Hematopoietic multipotent progenitor cell treated with erythropoietin and hydrocortisone succinate and interleukin-3 and kit ligand, for 6 days (in vitro differentiated cells): Measurements from ENCODE around the gene B4GALT3.
"Not testable (repeated sequence)": the region's sequence is repeated elsewhere in the genome, so short reads cannot be mapped to it uniquely, and the experiment has no call there.

Experiments
- DNase-seq: peaks from one replicate; pipeline ENCODE4 v3.0.0-alpha.2; 2015

The B4GALT3 gene

DNA sequence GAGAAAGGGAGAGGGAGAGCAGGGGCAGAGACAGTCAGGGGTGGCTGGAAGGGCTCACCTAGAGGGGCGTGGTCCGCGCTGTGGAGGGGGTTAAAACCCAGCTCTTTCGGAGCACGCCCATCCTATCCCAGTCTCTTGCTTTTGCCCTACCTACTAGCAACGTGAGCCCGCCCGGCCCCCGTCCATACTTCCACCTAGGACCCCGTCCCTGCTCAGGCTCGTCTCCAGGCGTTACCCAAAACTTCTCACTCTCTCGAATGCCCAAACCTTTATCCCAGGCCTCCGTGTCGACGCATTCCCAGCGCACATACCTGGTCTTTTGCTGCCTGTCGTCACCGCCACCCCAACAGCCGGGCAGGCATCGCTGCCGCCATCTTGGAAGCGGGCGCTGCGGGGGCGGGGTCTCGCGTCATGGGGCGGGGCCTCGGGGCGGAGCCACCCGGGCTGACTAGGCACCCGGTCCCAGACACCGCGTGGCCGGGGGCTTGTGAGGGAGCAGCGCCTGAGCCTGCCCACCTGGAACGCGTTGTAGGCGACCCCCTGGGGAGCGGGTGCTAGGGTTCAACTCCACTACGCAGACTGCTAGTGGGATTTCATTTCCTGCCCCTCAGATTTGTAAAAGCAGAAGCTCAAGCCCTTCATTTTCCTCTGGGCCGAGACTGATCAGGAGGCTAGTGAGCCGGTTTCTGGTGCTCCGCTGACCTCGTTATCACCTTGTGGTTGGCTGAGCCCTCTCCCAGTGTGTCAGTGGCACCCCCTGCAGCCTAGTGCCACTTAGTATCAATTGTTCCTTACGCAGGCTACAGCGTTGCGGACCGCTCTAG, at the start of gene B4GALT3:
Gene B4GALT3, minus strand, starts transcription at position 396 of the 824 bp plus-strand sequence. CDS start 1,447 bp downstream, outside the sequence.
- peak; percentile 93 for DNase-seq

DNA sequence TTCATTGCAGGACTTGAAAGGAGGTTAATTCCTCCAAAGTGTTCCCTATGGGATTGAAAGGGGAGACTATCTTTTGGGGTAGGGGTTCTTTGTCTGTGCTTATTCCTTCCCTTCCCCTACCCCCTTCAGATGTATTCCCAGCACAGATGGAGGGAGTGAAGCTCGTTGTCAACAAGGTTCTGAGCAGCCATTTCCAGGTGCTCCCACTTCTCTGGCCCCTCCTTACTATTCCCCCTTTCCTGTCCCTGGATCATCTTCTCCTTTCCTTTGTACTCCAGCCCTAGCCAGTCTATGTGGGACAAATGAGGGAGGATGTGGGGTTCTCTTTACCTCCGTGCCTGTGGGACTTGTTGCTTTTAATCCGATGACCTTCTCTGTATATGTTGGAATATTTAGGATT, 49.5 kb upstream of the B4GALT3 start:
- no peak for DNase-seq

DNA sequence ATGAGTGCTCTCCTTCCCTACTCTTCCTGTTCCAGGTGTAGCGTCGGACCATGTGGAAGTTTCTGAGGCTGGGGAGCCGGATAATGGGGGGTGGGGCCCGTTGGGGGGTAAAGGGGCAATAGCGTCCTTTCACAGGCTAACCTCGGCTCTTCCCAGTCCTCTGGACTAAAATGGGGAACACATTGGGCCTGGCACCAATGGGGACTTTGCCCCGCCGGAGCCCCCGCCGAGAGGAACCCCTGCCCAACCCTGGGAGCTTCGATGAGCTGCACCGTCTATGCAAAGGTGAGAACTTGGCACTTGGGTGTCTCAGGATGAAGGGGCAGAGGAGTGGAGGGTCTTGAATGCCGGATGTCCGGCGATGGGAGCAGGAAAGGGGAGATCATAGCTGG, 49.0 kb upstream of the B4GALT3 start:
- DNase-seq: peak; percentile 31

DNA sequence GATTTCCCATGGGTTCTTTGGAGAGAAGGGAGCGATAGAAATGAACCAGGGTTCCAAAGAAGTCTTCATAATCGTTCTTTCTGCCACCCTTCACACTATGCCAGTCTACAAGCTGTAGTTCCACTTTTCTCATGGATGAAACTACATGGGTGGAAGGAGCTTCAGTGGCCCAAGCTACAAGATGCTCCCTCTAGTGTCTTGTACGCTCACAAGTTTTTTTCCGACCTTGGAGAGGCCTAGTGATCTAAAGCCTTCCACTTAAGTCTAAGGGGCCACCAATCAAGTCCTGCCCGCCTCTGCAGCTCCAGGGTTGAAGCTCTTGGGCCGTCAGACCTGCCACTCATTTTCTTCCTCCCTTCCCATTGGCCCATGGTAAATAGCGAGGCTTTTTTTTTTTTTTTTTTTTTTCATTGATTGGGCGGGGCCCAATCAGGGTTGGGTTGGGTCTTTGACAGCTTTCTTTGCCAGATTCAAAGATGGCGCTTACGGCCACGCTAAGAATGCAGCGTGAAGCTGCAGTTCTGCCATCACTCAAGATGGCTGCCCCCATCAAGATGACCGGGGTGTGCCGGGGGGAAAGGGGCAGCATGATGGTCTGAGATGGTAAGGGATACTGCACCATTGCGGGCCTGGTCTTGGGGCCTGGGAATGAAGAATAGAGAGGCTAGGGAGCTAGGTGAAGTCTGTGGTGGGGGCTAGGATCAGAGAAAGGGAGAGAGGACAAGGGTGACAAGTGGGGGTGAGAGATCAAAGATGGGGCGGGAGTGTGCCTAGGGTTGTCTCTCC, 48.4 kb upstream of the B4GALT3 start, which contains the start of gene TOMM40L:
Gene TOMM40L, plus strand, starts transcription at position 527 of the 786 bp plus-strand sequence. CDS start 430 bp downstream, outside the sequence.
- peak; percentile 100 for DNase-seq

DNA sequence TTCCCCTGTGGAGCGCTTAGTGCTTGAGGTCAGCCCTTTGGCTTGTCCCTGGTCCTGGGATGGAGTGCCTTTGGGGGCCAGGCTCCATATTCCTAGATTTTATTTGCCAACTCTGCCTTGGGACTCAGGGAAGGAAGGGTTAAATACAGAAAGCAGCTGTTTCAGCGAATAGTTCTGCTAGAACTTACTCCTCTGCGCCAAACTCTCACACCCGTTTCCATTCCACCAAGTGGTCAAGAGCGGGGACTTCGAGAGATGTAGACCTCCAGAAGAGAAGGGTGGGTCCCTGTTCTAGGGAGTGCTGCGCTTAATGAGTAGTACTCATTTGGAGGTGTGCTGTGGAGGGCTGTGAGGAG, 47.8 kb upstream of the B4GALT3 start:
- no peak for DNase-seq

DNA sequence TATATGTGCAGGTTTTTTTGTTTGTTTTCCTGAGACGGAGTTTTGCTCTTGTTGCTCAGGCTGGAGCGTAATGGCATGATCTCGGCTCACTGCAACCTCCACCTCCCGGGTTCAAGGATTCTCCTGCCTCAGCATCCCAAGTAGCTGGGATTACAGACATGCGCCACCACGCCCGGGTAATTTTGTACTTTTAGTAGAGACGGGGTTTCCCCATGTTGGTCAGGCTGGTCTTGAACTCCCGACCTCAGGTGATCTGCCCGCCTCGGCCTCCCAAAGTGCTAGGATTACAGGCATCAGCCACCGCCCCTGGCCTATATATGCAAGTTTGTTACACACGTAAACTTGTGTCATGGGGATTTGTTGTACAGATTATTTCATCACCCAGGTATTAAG, 47.4 kb upstream of the B4GALT3 start:
- DNase-seq: not testable (repeated sequence)

DNA sequence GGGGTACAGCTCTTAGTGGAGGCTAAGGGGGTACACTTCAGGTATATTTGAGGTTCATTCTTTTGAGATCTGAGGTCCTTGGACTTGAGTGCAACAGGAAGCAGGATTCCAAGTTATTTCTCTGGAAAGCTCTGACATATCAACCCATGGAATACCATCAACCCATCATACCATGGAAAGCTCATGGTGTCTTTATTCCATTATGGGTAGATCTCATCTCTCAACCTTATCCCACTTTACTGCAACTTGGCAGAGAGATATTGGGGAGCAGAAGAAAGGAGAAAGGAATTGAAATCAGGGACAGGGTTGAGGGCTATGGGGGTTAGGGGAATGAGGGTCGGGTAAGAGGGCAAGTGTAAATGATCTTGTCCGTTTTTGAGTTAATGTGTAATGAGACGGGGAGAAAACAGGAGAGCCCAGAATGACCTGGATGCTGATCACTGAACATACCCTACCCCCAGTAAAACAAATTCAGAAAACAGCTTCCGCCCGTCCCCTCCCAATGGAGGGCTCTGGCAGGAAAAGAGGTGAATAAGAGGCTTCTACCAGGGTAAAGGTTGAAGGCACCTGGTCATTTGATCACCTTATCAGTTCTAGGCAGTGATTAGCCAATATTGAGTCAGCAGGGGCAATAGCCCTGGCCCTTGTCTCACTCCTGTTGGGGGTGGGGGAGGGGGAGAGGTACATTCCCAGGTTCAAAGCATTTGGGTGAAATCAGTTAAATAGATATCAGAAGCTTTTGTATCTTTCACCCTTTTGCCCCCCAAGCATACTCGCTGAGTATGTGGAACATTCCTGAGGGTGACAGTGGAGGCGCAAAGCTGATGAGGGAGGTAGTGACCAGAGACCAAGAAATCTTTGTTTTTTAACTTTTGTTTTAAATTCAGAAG, 46.7 kb upstream of the B4GALT3 start:
- no peak for DNase-seq

- no peak for DNase-seq
These were observed 45.1 kb upstream of the B4GALT3 start for GRCh38 chr1:161222175-161223019.

- no peak for DNase-seq
These were observed 42.7 kb upstream of the B4GALT3 start for GRCh38 chr1:161220002-161220401.

DNA sequence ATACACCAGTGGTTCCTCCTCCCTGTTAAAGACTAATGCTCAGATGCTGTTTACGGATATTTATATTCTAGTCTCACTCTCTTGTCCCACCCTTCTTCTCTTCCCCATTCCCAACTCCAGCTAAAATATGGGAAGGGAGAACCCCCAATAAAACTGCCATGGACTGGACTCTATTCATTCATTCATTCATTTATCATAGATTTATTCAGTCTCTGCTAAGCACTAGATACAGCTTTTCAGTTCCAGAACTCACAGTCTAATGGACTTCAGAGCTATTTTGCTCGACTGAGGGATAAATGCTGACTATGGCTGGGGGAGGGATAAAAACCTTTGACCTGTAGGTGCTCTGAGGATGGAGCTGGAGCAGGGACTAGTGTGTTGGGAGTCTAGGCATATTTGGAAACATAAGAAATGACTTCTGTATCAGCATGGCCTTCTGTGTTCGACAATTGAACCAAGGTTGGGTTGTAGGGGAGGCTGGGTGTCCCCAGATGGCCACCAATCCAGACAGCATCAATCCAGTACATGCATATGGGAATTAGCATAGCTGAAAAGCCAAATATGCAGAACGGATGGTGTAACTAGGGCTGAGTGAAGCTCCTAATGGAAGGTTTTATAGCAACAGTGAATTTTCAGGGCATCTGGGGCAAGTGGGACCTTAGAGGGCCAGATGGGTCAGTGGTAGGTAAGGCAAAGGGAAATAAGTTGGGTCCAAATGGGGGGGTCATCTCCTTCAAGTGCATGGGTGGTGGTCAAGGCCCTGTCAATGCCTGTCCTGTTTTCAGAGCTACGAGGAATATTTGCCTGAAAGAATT, 42.0 kb upstream of the B4GALT3 start:
- no peak for DNase-seq

- no peak for DNase-seq
These were observed 41.2 kb upstream of the B4GALT3 start for GRCh38 chr1:161218301-161219077.

- DNase-seq: no peak
These were observed 40.5 kb upstream of the B4GALT3 start for GRCh38 chr1:161217831-161218230.

DNA sequence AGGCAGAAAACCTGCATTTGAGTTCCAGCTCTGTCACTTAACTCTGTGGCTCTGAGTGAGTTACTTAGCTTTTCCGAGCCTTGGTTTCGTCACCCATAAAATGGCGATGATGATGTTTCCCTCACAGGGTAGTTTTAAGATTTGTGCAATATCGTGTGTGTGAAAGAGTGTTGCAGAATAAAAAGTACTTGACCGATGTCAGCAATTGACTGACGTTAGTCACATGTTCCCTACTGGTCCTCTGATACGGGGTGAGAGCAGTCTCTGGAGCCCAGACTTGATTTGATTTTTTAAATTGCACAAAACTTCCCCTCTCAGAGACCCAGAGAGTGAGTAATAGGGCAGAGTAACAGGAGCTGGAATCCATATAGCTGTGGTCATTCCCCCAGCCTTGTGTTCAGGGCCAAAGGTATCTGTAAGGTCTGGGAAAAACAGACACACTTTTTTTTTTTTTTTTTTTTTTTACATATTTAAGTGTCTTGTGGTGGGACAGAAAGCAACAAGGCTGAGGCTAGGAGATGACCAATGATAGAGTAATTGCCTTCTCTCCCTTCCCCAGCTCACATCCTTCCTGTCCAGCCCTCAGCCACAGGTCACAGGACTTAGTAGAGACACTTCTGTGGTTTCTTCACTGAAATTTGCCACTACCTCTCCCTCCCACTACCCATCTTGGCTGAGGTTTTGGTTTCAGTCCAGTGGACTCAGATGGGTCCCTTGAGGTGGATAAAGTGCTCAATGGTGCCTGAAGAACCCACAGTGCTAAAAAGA, 39.8 kb upstream of the B4GALT3 start:
- peak; percentile 68 for DNase-seq

GRCh38 chr1:161215076-161215475, 37.8 kb upstream of the B4GALT3 start, which contains the start of gene FCER1G:
TSS of gene FCER1G (plus strand) at chr1:161215295. CDS start at chr1:161215322, 27 bp downstream.
- peak; percentile 65 for DNase-seq

DNA sequence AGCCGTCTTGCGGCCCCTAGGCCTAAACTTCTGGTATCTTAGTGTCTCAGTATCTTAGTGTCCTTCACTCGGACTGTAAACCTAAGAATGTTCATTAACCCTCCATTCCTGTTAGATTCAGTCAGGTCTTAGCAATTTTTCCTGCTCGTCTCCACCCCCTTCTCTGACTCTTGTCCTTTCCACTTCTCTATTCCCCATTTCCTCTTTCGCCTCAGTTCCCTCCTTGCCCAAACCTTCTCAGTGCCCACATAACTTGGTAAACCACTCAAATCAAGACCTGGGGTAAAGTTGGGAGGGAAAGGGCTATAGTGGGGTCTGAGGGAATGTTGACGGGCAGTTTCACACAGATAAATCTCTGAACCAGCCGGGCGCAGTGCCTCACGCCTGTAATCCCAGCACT, 37.1 kb upstream of the B4GALT3 start:
- DNase-seq: no peak

DNA sequence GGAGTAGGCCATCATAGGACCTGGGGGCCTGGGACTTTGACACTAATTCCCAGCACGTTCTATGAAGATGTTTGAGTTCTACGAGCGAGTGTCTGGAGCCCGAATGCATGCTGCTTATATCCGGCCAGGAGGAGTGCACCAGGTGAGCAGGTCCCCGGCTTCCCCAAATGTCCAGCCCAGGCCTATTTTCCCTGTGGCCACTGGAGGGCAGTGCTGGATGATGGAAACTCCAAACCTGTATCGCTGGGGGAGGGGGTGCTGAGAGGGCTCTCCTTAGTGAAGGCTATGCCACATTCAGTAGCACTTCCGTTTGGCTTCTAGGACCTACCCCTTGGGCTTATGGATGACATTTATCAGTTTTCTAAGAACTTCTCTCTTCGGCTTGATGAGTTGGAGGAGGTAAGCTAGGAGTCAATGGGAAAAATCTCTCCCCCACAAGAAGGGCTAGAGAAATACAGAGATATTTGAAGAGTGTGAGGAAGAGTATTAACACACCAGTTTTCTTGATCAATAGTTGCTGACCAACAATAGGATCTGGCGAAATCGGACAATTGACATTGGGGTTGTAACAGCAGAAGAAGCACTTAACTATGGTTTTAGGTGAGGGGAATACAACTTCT, 32.6 kb upstream of the B4GALT3 start:
- peak; percentile 93 for DNase-seq

DNA sequence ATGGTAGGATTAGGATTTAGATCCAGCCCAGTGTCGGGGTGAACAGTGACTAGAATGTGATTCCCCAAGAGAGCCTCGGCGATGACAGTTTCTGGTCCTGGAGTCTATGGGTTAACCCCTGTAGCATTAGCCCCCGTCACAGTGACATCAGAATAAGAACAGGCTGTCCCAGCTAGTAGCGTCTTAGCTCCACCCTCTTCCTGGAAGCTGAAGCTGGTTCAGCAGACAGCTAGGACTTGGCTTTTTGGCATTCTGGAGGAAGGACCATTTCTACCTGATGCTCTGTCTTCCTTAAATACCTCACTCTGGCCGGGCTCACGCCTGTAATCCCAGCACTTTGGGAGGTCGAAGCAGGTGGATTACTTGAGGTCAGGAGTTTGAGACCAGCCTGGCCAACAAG, 29.9 kb upstream of the B4GALT3 start:
- no peak for DNase-seq

DNA sequence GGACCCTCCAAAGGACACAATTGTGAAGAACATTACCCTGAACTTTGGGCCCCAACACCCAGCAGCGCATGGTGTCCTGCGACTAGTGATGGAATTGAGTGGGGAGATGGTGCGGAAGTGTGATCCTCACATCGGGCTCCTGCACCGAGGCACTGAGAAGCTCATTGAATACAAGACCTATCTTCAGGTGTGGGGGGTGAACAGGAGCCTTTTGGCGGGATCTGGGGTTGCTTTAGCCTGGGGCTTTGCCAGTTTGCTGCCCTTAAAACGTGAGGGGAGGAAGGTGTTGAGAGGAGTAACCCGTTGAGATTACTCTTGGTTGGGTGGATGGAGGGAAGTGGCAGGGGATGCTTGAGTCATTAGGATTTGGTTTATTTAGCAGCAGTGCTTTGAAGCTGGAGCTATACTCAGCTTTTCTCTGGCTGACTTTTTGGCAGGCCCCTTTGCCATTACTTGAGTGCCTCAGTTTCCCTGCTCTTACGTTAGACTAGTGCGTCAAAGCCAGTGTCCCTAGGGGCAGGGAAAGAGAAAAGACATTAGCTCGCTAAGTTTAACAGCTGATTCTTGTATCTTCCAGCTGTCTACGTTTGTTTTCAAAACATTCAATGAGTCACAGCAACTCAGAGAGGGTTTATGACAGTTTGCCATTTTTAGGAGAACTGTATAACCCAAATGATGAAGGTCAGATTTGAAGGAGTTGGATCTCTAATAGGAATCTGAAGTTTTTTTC, 29.3 kb upstream of the B4GALT3 start:
- DNase-seq: no peak
